Thyroid gland (tissue), 4 donors: Measurements from ENCODE around the gene PARD3.

Experiments
- CTCF ChIP-seq, 6 experiments: fragments of 200-600 bp in 3 of 6; fragments of 450-650 bp in 3 of 6; sonication (generic) in 3 of 6; IDR thresholded peaks; one replicate each; pipeline ENCODE4 v1.5.1; 2016 to 2019; ENCODE audit warnings: antibody characterized with exemption in 6 of 6, mild to moderate bottlenecking in 2 of 6, inconsistent platforms in 1 of 6, moderate library complexity in 1 of 6
- POLR2A ChIP-seq, 2 donors: fragments of 450-650 bp; IDR thresholded peaks; one replicate each; pipeline ENCODE4 v1.6.1; 2017; ENCODE audit warnings: antibody characterized with exemption in 2 of 2, mild to moderate bottlenecking in 2 of 2, moderate library complexity in 1 of 2

- TF ChIP-seq CTCF (IDR thresholded peaks at IDR 0.05) = no peak
- TF ChIP-seq POLR2A (IDR thresholded peaks at IDR 0.05) = no peak
Measured at GRCh38 chr10:34791947-34792346, 23.1 kb downstream of the PARD3 start.
